GM20431 (cell line): ENCODE results near the gene DOCK1.
"Not testable (repeated sequence)": the region's sequence is repeated elsewhere in the genome, so short reads cannot be mapped to it uniquely, and the experiment has no call there.

ENCODE experiments used
- in situ Hi-C: fragments of 300-500 bp; cut with MseI, MboI; formaldehyde crosslinking; loops from one replicate; pipeline ENCODE4 v1.15.0; 2020; ENCODE audit warnings: low sequenced_read_pairs; ENCODE audit not compliant: unreplicated experiment

DOCK1 gene

GRCh38 chr10:127283576-127283975 is 378.3 kb downstream of the DOCK1 start:
- in situ Hi-C loops = no loop called here

- in situ Hi-C loops = no loop called here
Observed at GRCh38 chr10:127290850-127291249, 385.6 kb downstream of the DOCK1 start.

DNA sequence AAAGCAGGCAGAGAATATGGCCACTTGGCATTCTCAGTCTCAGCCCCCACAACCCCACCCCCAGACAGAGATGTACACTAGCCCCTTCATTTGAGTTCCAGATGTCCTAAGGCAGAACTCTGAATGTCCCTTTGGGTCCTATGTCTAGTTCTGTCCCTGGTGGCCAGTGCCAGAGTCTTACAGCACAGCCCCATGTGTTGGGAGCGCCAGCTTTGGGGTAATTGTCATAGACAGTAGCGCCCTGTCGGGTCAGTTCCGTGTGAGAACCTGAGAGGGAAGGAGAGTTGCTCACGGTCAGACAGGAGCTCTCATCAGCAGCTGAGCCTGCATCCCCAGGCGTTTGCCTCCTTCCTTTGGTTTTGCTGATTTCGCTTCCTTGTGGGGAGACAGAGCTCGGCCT is 386.1 kb downstream of the DOCK1 start:
- in situ Hi-C loops = no loop called here

DNA sequence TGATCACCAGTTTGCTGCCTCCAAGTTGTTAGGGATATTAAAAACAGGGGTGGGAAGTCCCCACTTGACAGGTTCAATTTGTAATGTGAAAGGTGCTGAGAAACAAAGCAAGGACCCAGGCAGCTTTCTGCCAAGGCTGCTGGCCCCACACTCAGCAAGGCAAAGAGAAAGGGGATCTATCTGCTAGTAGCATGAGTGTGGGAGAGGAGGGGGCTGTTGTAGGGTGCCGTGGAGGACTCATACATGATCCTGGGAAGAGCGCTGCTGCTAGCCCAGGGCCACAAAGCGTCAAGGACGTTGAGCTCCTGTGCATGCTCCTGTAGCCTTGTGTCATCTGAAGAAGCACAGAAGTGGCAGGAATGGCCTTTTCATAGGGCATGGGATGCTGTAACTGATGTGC is 387.7 kb downstream of the DOCK1 start:
- in situ Hi-C loops = no loop called here

DNA sequence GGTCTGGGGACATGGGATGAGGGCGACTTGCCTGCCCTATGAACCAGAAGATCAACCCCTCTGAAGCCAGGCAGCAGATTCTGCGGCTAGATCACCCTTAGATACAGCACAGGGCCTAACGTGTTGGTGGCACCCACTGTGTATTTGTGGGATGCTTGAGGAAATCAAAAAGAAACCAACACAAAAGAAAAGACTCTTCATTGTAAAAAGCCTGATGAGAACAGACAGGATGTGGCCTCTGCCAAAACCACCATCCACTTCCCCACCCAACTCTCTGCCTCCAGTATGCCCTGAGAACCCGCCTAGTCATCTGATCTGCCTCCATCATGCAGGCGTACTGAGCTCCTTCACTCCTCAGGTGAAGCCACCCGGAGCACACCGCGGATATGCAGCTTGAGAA is 388.4 kb downstream of the DOCK1 start:
- in situ Hi-C loops = no loop called here

- in situ Hi-C loops = no loop called here
Observed at GRCh38 chr10:127296696-127297095, 391.5 kb downstream of the DOCK1 start.

DNA sequence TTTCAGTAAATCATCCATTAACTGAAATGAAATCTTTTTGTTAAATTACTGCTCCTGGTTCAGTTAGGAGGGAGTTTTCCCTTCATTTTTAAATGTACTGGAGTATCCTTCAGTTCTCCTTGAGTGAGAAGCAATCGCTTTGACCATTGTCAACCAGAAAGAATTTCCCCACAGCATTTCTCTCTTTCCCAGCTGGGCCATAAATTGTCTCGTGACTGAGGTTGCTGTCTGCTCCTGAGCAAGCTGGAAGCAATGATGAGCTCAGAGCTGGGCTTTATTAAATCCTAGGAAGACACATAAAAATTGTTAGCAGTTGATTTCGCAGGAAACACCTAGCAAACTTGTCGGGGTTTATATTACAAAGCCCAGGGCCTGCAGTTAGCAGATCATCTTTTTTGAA is 393.2 kb downstream of the DOCK1 start:
- in situ Hi-C loops = no loop called here

DNA sequence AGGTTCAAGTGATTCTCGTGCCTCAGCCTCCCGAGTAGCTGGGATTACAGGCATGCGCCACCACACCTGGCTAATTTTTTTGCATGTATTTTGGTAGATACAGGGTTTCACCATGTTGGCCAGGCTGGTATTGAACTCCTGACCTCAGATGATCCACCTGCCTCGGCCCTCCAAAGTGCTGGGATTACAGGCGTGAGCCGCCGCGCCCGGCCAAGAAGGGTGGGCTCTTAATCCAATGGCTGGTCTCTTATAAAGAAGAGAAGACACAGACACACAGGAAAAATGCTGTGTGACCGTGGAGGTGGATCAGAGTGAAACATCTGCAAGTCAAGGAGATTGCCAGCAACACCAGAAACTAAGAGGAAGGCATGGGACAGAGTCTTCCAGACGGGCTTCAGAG is 394.0 kb downstream of the DOCK1 start:
- in situ Hi-C loops = not testable (repeated sequence)

DNA sequence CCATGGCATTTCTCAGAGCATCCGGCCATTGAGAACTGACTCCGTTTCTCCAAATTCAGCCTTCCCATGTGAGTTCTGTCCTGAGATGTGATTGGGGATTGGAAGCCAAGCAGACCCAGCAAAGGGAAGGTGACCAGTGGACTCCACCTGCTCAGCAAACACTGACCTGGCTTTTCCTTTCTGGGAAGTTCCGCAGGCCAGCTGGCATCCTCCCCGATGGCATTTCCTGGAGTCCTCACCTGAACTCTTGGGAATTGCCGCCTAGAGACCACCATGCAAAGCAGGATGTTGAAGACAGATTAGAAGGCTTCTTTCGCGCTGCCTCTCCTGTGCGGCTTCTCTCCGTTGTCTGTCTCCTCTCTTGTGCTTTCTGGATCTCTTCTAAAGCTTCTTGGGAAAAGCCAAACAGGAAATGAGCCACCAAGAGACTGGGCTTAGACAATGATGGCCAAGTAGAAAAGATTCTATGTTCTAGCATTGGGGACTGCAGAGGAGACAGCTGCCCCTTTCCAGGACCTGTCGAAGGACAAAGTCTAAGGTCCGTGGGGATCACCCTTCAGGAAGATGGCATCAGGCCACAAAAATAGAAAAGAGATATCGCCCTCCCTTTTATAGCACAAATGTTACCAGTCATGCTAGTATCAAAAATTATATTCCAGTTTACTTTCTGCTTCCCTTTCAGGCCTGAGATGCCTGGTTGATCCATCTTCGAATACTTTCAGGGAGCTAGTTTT is 394.9 kb downstream of the DOCK1 start:
- in situ Hi-C loops = no loop called here

DNA sequence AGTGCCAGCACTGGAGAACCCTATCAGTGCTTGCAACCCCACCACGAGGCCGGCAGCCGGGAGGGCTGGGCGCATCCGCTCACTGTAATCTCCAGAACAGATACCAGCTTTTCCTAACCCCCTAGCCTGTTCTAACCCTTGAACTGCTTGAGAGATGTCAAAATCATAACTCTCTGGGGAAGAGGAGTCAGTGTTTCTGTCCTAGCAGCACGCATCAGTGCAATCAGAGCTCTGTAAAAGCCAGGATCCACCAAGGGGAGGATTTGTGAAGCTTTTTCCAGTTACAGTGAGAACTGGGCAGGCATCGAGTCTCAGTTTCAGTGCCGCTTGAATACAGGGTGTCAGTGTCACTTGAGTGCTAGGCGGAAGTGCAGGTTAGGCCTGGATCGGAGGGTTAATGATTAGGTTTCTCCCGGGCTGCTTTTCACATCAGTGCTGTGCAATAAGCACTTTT is 395.7 kb downstream of the DOCK1 start:
- in situ Hi-C loops = no loop called here

GRCh38 chr10:127302343-127302742 is 397.1 kb downstream of the DOCK1 start:
- in situ Hi-C loops = no loop called here

- in situ Hi-C loops = no loop called here
Observed at GRCh38 chr10:127303105-127303504, 397.9 kb downstream of the DOCK1 start.

DNA sequence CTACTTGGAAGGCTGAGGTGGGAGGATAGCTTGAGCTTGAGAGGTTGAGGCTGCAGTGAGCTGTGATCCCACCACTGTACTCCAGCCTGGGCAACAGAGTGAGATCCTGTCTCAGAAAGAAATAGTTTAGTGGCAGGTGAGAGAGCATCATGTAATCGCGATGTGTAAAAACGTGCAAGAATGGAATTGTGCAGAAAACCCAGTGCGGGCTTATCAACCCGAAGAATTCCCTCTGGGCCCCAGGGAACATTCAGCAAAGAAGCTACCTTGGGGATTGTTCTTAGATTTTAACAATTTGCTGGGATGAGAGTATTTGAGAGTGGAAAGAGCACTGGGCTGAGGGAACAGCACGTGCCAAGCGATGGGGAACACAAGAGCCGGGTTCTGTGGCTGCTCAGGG is 398.5 kb downstream of the DOCK1 start:
- in situ Hi-C loops = no loop called here

- in situ Hi-C loops = no loop called here
Observed at GRCh38 chr10:127306479-127306878, 401.3 kb downstream of the DOCK1 start.

- in situ Hi-C loops = no loop called here
Observed at GRCh38 chr10:127307338-127307737, 402.1 kb downstream of the DOCK1 start.

DNA sequence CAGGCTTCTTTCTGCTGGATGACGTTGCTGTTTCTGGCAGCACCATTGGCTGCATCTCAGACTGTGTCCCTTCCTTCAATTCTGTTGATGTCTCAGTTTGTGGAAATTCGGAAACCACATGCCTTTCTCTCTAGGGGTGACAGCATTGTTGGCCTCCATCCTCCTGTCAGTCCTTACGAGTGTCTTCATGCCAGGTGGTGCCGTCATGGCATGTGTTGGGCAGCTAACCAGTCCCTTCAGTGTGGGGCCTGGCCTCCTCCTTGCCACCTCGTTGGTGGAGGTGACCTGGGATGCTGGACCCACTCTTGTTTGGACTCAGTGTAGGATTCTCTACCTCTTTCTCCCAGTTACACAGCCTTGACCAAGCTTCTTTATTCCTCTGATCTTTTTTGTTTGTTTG is 402.8 kb downstream of the DOCK1 start:
- in situ Hi-C loops = no loop called here

DNA sequence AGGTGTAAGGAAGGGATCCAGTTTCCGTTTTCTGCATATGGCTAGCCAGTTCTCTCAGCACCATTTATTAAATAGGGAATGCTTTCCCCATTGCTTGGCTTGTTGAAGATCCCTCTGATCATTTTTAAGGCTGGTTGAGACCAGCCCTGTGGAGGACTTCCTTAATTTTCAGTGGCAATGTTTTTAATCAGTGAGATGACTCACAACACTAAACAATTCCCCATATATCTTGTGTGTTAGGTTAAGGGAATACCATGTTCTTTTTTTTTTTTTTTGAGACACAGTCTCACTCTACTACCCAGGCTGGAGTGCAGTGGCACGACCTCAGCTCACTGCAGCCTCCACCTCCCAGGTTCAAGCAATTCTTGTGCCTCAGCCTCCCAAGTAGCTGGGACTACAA is 404.4 kb downstream of the DOCK1 start:
- in situ Hi-C loops = not testable (repeated sequence)

- in situ Hi-C loops = no loop called here
Observed at GRCh38 chr10:127310430-127310829, 405.2 kb downstream of the DOCK1 start.

GRCh38 chr10:127310923-127311322 is 405.7 kb downstream of the DOCK1 start:
- in situ Hi-C loops = no loop called here

DNA sequence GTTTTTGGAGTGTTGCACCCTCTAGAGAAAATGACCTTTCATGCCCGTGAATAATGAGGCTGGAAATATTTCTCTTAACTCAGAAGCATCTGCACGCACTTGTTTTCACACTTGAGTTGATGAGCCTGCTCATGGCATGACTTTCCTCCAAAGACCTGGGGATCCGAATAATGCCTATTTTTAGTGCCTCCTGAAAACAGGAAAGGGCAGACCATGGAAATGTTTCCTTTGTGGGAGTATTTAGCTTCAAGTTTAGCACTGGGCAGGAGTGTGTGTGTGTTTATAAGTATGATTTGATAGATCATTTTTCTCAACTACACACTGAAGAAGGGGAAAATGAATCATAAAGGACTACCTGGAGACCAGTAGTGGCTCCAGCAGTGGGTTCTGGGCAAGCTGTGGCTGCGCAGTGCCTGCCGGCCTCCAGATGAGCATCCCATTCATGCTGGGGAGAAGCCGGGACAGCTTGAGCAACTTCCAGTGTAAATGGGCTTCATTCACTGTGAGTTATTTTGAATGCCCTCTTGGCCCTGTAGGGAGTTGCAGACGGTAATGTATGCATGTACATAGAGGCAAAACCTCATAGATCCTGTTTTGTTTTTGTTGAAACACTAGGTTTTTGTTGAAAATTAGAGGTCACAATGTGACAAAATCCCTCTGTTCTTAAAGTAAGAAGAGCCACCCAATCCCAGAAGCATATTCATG is 408.9 kb downstream of the DOCK1 start:
- in situ Hi-C loops = no loop called here

- in situ Hi-C loops = no loop called here
Observed at GRCh38 chr10:127314797-127315196, 409.6 kb downstream of the DOCK1 start.

DNA sequence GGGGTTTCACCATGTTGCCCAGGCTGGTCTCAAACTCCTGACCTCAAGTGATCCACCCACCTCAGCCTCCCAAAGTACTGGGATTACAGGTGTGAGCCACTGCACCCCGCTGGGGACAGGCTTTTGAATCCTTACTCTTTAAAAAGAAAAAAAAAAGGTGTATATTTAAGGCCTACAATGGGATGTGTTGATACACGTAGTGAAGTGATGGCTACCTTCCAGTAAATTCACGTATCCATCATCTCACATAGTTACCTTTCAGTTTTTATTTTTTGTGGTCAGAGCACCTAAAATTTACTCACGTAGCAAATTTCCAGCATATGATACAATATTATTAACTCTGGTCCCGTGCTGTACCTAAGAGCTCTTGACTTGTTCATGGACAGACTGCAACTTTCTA is 410.7 kb downstream of the DOCK1 start:
- in situ Hi-C loops = no loop called here
